Thyroid gland (tissue), 4 donors: ENCODE data around the gene TRIM50. TPM values are rescaled to one million over a fixed set of nuclear protein-coding genes. Genes with fewer than 3 reads are reported as not detected.
A peak's percentile ranks its signal among the peaks of the same experiment; 100 is the strongest.

ENCODE experiments used
- DNase-seq, 2 donors: peaks; one replicate each; pipeline ENCODE4 v3.0.0-alpha.2; 2019
- H3K27ac ChIP-seq, 3 donors: fragments of 200-600 bp; sonication (generic); 1 replicate in 2 of 3; 2 replicates in 1 of 3; pipeline ENCODE4 v1.5.1; 2016 to 2019; ENCODE audit warnings: mild to moderate bottlenecking in 1 of 3, moderate library complexity in 1 of 3
- H3K27me3 ChIP-seq: fragments of 200-600 bp; sonication (generic); one replicate; pipeline ENCODE4 v1.5.1; 2019
- H3K36me3 ChIP-seq, 2 donors: fragments of 200-600 bp; sonication (generic); one replicate each; pipeline ENCODE4 v1.5.1; 2016 to 2019
- H3K4me1 ChIP-seq, 2 donors: fragments of 200-600 bp; sonication (generic); one replicate each; pipeline ENCODE4 v1.5.1; 2017 to 2019
- H3K4me3 ChIP-seq, 3 donors: fragments of 200-600 bp; sonication (generic); replicated peaks in 1 of 3; 1 replicate in 2 of 3; 2 replicates in 1 of 3; pipeline ENCODE4 v1.5.1; 2016; ENCODE audit warnings: mild to moderate bottlenecking in 1 of 3
- H3K9me3 ChIP-seq: fragments of 200-600 bp; sonication (generic); one replicate; pipeline ENCODE4 v1.5.1; 2017
- POLR2A ChIP-seq, 2 donors: fragments of 450-650 bp; IDR thresholded peaks; one replicate each; pipeline ENCODE4 v1.6.1; 2017; ENCODE audit warnings: antibody characterized with exemption in 2 of 2, mild to moderate bottlenecking in 2 of 2, moderate library complexity in 1 of 2
- WGBS, 2 donors: methylation state at CpG; one replicate each; pipeline ENCODE4 v1.1.5; 2017; 5-methylcytosine and 5-hydroxymethylcytosine counted together
- intact Hi-C: fragments of 100-400 bp; cut with DNase I; formaldehyde crosslinking; loops from one replicate; pipeline ENCODE4 v1.15.1; 2023
- total RNA-seq, 4 donors: library from RNA; depleted of rRNA; stranded (reverse); fragments of >200 nt; gene quantifications; one replicate each; pipeline ENCODE4 v1.2.3, GENCODE V29; 2016
- TF ChIP-seq, protein P1 (sequence below), 6 experiments: fragments of 200-600 bp in 3 of 6; fragments of 450-650 bp in 3 of 6; sonication (generic) in 3 of 6; IDR thresholded peaks; one replicate each; pipeline ENCODE4 v1.5.1; 2016 to 2019; ENCODE audit warnings: antibody characterized with exemption in 6 of 6, mild to moderate bottlenecking in 2 of 6, inconsistent platforms in 1 of 6, moderate library complexity in 1 of 6

The TRIM50 gene
- total RNA-seq, 4 donors from 2014 or later: 1.0 to 1.7 (median 1.5) TPM; not detected in 1

DNA sequence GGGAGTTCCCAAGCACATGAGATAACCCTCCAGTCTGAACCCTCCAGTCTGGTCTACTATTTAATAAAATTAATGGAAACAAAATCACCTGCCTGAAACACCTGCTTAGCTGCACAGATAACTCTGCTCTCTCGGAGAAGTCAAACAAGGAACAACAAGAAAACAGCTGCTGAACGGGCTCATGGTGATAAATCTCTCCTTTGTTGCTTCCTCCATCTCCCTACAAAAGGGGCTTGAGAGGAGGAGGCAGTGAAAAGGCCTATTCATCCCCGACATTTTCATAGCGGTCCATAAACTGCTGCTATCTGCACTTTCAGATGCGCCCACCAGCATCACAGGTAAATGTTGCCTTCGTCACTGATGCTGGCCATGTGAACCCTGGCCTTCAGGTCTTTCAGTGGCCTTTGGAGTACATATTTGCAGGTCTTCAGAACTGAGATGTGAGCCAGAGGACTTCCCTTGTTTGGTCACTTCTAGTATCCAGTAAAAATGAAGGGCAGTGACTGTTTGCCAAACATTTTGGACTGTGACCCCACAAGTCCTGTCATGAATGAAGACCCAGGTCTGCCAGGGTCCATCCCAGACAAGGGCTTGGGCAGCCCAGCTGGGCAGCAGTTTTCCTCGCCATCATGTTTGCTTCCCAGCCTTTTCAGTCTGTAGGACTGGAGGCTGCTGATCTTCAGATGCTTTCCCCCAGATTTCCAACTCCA, 15.9 kb upstream of the TRIM50 start:
- Histone ChIP-seq H3K27ac (no peak overlapping the region), H3K36me3 (no peaks in the 10 kb centered on the region), H3K4me1 (no peaks in the 10 kb centered on the region), H3K4me3 (no peak overlapping the region), H3K9me3 (no peaks in the 10 kb centered on the region), H3K27me3 (no peaks in the 10 kb centered on the region)
- intact Hi-C loops: no loop called here
- WGBS, 2 donors: 91 to 96% methylated on average over 7 of the region's 7 CpGs
- no peak for DNase-seq
- no peak for TF ChIP-seq POLR2A (IDR thresholded peaks at IDR 0.05)
- TF ChIP-seq, protein P1, sequence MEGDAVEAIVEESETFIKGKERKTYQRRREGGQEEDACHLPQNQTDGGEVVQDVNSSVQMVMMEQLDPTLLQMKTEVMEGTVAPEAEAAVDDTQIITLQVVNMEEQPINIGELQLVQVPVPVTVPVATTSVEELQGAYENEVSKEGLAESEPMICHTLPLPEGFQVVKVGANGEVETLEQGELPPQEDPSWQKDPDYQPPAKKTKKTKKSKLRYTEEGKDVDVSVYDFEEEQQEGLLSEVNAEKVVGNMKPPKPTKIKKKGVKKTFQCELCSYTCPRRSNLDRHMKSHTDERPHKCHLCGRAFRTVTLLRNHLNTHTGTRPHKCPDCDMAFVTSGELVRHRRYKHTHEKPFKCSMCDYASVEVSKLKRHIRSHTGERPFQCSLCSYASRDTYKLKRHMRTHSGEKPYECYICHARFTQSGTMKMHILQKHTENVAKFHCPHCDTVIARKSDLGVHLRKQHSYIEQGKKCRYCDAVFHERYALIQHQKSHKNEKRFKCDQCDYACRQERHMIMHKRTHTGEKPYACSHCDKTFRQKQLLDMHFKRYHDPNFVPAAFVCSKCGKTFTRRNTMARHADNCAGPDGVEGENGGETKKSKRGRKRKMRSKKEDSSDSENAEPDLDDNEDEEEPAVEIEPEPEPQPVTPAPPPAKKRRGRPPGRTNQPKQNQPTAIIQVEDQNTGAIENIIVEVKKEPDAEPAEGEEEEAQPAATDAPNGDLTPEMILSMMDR (IDR thresholded peaks at IDR 0.05): no peak

DNA sequence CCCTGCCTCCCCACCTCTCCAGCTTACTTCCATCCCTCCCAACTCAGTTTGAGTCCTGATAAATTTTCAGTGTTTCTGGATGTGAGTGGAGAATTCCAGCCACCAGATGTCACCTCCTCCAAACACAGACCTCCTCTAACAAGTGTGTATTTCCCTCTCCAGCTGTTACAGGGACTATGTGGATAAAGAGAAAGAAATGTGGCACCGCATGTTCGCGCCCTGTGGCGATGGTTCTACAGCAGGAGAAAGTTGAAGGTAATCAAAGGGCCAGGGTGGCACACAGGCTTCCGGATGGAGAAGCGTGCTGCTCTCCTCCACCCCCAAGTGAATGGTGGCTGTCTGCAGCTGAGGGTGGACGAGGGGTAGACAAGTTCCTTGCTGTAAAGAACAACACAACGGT, 14.8 kb upstream of the TRIM50 start:
- no peaks in the 10 kb centered on the region for H3K27me3 ChIP-seq
- TF ChIP-seq, protein P1 (IDR thresholded peaks at IDR 0.05): peak in 4 of 6 experiments; percentile 24 to 43 (median 34)
- no peak for TF ChIP-seq POLR2A (IDR thresholded peaks at IDR 0.05)
- H3K4me1 ChIP-seq: no peaks in the 10 kb centered on the region
- H3K27ac ChIP-seq: no peak overlapping the region
- DNase-seq: no peak
- intact Hi-C loops: no loop called here
- H3K4me3 ChIP-seq: no peak overlapping the region
- WGBS, 2 donors: 35 to 47% methylated on average over 8 of the region's 8 CpGs
- H3K36me3 ChIP-seq: no peaks in the 10 kb centered on the region
- no peaks in the 10 kb centered on the region for H3K9me3 ChIP-seq

DNA sequence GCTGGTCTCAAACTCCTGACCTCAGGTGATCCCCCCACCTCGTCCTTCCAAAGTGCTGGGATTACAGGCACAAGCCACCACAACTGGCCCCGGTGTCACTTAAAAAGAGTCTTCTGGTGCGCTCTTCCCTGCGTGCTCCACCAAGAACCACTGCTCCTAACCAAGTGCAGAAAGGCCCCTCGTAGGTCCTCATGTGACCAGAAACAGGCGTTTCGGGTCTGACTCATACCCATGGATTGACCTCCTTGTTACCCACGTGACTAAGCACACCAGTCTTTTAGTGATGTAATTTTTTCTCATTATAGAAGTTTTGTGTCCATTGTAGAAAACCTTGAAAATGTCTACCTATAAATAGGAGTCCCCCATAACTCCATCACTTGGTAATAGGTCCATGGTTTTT, 14.0 kb upstream of the TRIM50 start:
- H3K9me3 ChIP-seq: no peaks in the 10 kb centered on the region
- no peak overlapping the region for H3K27ac ChIP-seq
- DNase-seq: no peak
- intact Hi-C loops: no loop called here
- TF ChIP-seq, protein P1 (IDR thresholded peaks at IDR 0.05): no peak
- TF ChIP-seq POLR2A (IDR thresholded peaks at IDR 0.05): no peak
- H3K27me3 ChIP-seq: no peaks in the 10 kb centered on the region
- no peak overlapping the region for H3K4me3 ChIP-seq
- H3K4me1 ChIP-seq: no peaks in the 10 kb centered on the region
- WGBS, 2 donors: 65 to 67% methylated on average over 8 of the region's 8 CpGs
- no peaks in the 10 kb centered on the region for H3K36me3 ChIP-seq

DNA sequence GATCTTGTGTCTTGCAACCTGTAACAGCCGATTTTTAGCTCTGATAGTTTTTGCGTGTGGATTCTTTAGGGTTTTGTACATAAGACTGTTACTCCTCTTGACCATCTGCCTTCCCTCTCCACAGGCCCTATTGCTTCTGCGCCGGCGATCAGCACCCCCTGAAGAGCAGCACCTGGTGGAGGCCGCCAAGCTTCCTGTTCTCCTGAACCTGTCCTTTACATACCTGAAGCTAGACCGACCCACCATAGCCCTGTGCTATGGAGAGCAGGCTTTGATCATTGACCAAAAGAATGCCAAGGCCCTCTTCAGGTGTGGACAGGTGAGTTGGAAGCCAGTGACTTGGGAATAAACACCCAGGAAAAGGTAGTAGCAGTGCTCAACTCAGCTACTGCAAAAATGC, 12.6 kb upstream of the TRIM50 start:
- Histone ChIP-seq H3K27ac (no peak overlapping the region), H3K9me3 (no peaks in the 10 kb centered on the region), H3K4me3 (no peak overlapping the region), H3K27me3 (no peaks in the 10 kb centered on the region), H3K4me1 (no peaks in the 10 kb centered on the region), H3K36me3 (no peaks in the 10 kb centered on the region)
- TF ChIP-seq POLR2A (IDR thresholded peaks at IDR 0.05): no peak
- TF ChIP-seq, protein P1 (IDR thresholded peaks at IDR 0.05): no peak
- DNase-seq: no peak
- intact Hi-C loops: no loop called here
- 45 to 56% methylated on average over 7 of the region's 7 CpGs for WGBS, 2 donors

DNA sequence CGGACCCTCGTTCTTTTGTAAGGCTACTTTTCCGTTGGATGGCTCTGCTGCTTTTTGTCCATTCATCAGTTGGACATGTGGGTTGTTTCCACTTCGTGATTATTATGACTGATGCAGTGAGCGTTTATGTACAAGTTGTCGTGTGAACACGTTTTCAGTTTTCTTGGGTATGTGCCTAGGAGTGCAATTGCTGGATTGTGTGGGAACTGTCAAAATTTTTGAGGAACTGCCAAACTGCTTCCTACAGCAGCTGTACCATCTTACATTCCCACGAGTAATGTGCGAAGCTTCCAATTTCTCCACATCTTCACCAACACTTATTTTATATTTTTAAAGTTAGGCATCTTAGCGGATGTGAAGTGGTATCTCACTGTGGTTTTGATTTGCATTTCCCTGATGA, 10.4 kb upstream of the TRIM50 start:
- Histone ChIP-seq H3K27ac (no peak overlapping the region), H3K27me3 (no peaks in the 10 kb centered on the region), H3K36me3 (no peaks in the 10 kb centered on the region), H3K4me3 (no peak overlapping the region), H3K4me1 (no peaks in the 10 kb centered on the region), H3K9me3 (no peaks in the 10 kb centered on the region)
- TF ChIP-seq, protein P1 (IDR thresholded peaks at IDR 0.05): no peak
- TF ChIP-seq POLR2A (IDR thresholded peaks at IDR 0.05): no peak
- no peak for DNase-seq
- intact Hi-C loops: no loop called here
- 88 to 89% methylated on average over 10 of the region's 10 CpGs for WGBS, 2 donors
